Prostate gland (tissue), 2 donors: Measurements from ENCODE around the gene RMP24.

ENCODE experiments used
- DNase-seq: peaks from one replicate; pipeline ENCODE4 v3.0.0-alpha.2; 2019; ENCODE audit warnings: low spot score
- H3K27ac ChIP-seq, 2 donors: fragments of 200-600 bp; sonication (generic); 2 replicates each; pipeline ENCODE4 v1.5.1; 2017 to 2019
- H3K27me3 ChIP-seq: fragments of 200-600 bp; sonication (generic); replicated peaks from 2 replicates; pipeline ENCODE4 v1.5.1; 2019; ENCODE audit not compliant: insufficient read depth
- H3K36me3 ChIP-seq, 2 donors: fragments of 200-600 bp; sonication (generic); 1 replicate in 1 of 2; 2 replicates in 1 of 2; pipeline versions ENCODE4 v1.5.1 to v1.8.1; 2017 to 2019
- H3K4me1 ChIP-seq: fragments of 200-600 bp; sonication (generic); replicated peaks from 2 replicates; pipeline ENCODE4 v1.5.1; 2019
- H3K4me3 ChIP-seq, 2 donors: fragments of 200-600 bp; sonication (generic); 2 replicates each; pipeline ENCODE4 v1.5.1; 2017 to 2019
- H3K9me3 ChIP-seq: fragments of 200-600 bp; sonication (generic); 2 replicates; pipeline ENCODE4 v1.5.1; 2017
- POLR2A ChIP-seq: fragments of 450-650 bp; IDR thresholded peaks from one replicate; pipeline ENCODE4 v1.6.1; 2016; ENCODE audit warnings: antibody characterized with exemption, mild to moderate bottlenecking
- POLR2AphosphoS5 ChIP-seq: sonication (generic); formaldehyde crosslinking; IDR thresholded peaks from one replicate; pipeline ENCODE4 v1.6.1; 2017; ENCODE audit warnings: antibody characterized with exemption
- WGBS: methylation state at CpG from one replicate; pipeline ENCODE4 v1.1.5; 2018; 5-methylcytosine and 5-hydroxymethylcytosine counted together
- intact Hi-C: fragments of 100-400 bp; cut with DNase I; formaldehyde crosslinking; loops from one replicate; pipeline ENCODE4 v1.14.2; 2022
- TF ChIP-seq, protein P1 (sequence below), 4 experiments: fragments of 200-600 bp in 2 of 4; fragments of 450-650 bp in 2 of 4; sonication (generic) in 2 of 4; IDR thresholded peaks; 1 replicate in 3 of 4; 2 replicates in 1 of 4; pipeline ENCODE4 v1.5.1; 2016 to 2019; ENCODE audit warnings: antibody characterized with exemption in 4 of 4, mild to moderate bottlenecking in 2 of 4, moderate library complexity in 2 of 4

Gene RMP24

DNA sequence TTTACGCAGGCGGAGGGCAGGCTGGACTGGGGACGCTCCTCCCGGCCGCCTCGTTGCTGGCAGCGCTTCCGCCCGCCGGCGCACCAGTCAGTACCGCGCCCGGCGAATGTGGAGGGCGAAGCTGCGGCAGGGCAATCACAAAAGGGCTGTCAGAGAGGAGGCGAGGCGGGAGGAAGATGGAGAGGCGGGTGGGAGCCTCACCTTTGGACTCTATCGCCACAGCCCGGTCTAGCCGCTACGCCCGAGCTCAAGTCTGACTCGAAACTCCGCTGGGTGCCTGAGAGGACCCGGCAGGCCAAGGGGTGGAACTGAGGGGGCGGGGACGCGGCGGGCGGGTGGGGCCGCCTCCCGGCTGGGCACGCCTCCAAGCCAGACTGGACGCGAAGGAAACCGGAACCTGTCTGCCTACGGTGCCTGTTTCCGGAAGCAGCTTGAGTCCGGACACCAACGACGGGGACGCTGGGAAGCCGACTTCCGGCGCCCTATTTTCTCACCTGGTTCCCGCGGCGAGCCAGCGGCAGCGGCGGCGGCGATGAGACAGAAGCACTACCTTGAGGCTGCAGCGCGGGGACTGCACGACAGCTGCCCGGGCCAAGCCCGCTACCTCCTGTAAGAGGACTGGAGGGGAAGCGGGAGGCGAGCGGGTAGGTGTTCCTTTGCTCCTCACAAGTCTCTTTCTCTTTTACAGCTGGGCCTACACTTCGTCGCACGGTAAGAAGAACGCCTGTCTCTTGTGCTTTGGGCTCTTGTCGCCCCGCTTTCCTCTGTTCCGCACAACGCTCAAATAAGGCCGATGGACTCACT is at the start of gene RMP24:
Gene RMP24 (plus strand): TSS at position 483 of the 804 bp plus-strand sequence.
- Histone ChIP-seq H3K27me3 (no peaks in the 10 kb centered on the region), H3K27ac (peak within 1 kb of the TSS; percentile 84 to 89), H3K4me3 (peak within 1 kb of the TSS; percentile 52 to 81), H3K9me3 (no peaks in the 10 kb centered on the region), H3K36me3 (no peaks in the 10 kb centered on the region), H3K4me1 (peaks cover 10% of the 10 kb centered on the region)
- WGBS = under 1% methylated on average over 64 of the region's 73 CpGs
- peak; percentile 74 for TF ChIP-seq POLR2A
- peak; percentile 90 for TF ChIP-seq POLR2AphosphoS5
- TF ChIP-seq, protein P1, sequence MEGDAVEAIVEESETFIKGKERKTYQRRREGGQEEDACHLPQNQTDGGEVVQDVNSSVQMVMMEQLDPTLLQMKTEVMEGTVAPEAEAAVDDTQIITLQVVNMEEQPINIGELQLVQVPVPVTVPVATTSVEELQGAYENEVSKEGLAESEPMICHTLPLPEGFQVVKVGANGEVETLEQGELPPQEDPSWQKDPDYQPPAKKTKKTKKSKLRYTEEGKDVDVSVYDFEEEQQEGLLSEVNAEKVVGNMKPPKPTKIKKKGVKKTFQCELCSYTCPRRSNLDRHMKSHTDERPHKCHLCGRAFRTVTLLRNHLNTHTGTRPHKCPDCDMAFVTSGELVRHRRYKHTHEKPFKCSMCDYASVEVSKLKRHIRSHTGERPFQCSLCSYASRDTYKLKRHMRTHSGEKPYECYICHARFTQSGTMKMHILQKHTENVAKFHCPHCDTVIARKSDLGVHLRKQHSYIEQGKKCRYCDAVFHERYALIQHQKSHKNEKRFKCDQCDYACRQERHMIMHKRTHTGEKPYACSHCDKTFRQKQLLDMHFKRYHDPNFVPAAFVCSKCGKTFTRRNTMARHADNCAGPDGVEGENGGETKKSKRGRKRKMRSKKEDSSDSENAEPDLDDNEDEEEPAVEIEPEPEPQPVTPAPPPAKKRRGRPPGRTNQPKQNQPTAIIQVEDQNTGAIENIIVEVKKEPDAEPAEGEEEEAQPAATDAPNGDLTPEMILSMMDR (IDR thresholded peaks at IDR 0.05) = peak in 1 of 4 experiments; percentile 9
- DNase-seq = peak; percentile 93
- intact Hi-C loops = no loop called here

DNA sequence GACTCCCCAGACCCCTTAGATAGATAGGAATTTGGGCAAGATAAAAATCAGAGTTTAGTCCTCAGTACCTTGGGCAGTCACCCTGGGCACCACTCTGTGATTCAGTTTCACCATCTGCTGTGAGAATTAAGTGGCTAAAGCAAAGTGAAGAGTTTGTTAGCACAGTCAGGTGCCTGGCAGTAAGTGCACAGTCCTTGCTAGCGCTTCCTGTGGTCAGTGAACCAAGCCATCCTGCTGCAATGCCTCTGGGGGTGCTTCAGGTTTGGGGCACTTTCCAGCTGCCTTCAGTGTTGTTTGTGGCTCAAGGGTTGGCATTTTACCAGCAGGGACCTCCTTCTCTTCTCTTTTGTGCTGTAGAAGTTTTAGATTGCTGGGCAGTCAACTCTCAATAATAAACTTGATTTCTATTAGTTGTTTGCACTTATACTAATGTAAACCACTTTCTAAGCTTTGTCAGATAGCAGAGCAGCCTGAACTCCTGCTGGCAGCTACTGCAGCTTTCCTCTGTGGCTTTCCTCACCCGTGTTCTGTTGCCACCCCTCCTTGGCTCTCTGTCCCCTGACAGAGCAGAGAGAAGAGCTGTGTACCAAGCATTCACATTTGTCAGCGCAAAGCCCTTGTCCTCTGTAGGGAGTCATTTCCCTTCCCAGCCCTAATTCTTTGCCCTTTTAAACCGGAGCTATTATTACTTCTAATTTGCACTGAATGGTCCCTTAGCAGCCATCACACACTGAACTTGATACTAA is 48.4 kb upstream of the RMP24 start:
- Histone ChIP-seq H3K27ac (no peak overlapping the region), H3K9me3 (no peaks in the 10 kb centered on the region), H3K4me3 (no peak overlapping the region), H3K36me3 (no peaks in the 10 kb centered on the region), H3K27me3 (no peaks in the 10 kb centered on the region), H3K4me1 (no peaks in the 10 kb centered on the region)
- intact Hi-C loops = no loop called here
- no peak for TF ChIP-seq POLR2AphosphoS5
- no peak for DNase-seq
- 39% methylated on average over 4 of the region's 4 CpGs for WGBS

DNA sequence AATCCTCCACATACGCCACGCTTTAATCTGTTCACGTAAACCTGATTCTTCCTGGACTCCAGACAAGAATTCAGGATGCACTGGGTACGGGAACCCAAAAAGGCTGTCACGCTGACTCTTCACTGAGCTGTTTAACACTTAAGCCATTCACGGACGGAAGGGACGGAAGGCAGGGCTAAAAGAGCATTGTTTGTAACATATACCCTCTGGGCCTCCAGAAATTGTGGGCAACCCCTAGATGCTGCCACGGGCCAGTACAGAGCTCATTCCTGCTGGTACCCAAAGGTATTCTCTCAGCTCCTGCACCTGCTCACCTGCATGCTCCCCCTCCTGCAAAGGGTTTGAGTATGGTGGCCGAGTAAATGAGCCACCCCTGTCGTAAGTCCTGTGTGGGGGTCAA is 45.6 kb upstream of the RMP24 start:
- DNase-seq = no peak
- intact Hi-C loops = no loop called here
- no peak overlapping the region for H3K4me3 ChIP-seq
- H3K4me1 ChIP-seq = no peaks in the 10 kb centered on the region
- H3K27me3 ChIP-seq = no peaks in the 10 kb centered on the region
- TF ChIP-seq, protein P1 (IDR thresholded peaks at IDR 0.05) = no peak
- no peak for TF ChIP-seq POLR2A
- no peak for TF ChIP-seq POLR2AphosphoS5
- no peak overlapping the region for H3K27ac ChIP-seq
- no peaks in the 10 kb centered on the region for H3K9me3 ChIP-seq
- H3K36me3 ChIP-seq = no peaks in the 10 kb centered on the region
- WGBS = 85% methylated on average over 11 of the region's 11 CpGs

DNA sequence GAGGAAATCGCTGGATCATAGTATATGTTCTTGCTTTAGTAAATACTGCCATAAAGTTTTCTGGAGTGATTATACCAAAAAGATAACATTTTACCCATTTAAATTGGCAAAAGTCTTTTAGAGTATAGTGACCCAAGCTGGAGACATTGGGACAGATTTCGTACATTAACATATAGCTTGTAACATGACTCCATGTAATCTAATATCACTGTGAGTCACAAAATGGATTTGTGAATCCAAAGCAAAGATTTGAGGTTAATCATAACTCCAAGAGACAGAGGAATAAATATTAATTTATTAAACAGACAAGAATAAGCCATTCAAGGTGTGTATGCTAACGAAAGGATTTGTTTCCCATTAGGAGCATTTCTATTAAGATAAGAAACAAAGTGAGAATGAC is 45.0 kb upstream of the RMP24 start:
- WGBS = 79% methylated on average over 3 of the region's 3 CpGs
- H3K4me3 ChIP-seq = no peak overlapping the region
- no peak for DNase-seq
- H3K36me3 ChIP-seq = no peaks in the 10 kb centered on the region
- no peak for TF ChIP-seq POLR2AphosphoS5
- TF ChIP-seq POLR2A = no peak
- TF ChIP-seq, protein P1 (IDR thresholded peaks at IDR 0.05) = no peak
- H3K27me3 ChIP-seq = no peaks in the 10 kb centered on the region
- intact Hi-C loops = no loop called here
- no peak overlapping the region for H3K27ac ChIP-seq
- no peaks in the 10 kb centered on the region for H3K9me3 ChIP-seq
- H3K4me1 ChIP-seq = no peaks in the 10 kb centered on the region

DNA sequence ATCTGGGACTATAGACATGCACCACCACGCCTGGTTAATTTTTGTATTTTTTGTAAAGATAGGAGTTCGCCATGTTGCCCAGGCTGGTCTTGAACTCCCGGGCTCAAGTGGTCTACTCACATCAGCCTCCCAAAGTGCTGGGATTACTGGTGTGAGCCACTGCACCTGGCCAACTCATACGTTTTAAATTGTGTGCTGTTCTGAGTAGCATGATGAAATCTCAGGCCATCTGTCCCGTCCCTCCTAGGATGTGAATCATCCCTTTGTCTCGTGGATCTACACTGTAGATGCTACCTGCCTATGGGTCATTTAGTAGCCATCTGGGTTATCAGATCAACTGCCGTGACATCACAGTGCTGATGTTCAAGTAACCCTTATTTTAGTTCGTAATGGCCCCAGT is 38.5 kb upstream of the RMP24 start:
- intact Hi-C loops = no loop called here
- Histone ChIP-seq H3K36me3 (no peaks in the 10 kb centered on the region), H3K4me3 (no peak overlapping the region), H3K9me3 (no peaks in the 10 kb centered on the region), H3K4me1 (peaks cover 4% of the 10 kb centered on the region), H3K27me3 (no peaks in the 10 kb centered on the region), H3K27ac (no peak overlapping the region)
- WGBS = 75% methylated on average over 8 of the region's 8 CpGs
- TF ChIP-seq POLR2AphosphoS5 = no peak
- TF ChIP-seq, protein P1 (IDR thresholded peaks at IDR 0.05) = no peak
- no peak for TF ChIP-seq POLR2A
- no peak for DNase-seq
